GM18858 (cell line): Measurements from ENCODE around the gene BRSK2.

Experiments
- ATAC-seq: cut with Tn5 transposase; IDR thresholded peaks from one replicate; pipeline ENCODE4 v1.9.1; 2021; ENCODE audit not compliant: unreplicated experiment

The BRSK2 gene

DNA sequence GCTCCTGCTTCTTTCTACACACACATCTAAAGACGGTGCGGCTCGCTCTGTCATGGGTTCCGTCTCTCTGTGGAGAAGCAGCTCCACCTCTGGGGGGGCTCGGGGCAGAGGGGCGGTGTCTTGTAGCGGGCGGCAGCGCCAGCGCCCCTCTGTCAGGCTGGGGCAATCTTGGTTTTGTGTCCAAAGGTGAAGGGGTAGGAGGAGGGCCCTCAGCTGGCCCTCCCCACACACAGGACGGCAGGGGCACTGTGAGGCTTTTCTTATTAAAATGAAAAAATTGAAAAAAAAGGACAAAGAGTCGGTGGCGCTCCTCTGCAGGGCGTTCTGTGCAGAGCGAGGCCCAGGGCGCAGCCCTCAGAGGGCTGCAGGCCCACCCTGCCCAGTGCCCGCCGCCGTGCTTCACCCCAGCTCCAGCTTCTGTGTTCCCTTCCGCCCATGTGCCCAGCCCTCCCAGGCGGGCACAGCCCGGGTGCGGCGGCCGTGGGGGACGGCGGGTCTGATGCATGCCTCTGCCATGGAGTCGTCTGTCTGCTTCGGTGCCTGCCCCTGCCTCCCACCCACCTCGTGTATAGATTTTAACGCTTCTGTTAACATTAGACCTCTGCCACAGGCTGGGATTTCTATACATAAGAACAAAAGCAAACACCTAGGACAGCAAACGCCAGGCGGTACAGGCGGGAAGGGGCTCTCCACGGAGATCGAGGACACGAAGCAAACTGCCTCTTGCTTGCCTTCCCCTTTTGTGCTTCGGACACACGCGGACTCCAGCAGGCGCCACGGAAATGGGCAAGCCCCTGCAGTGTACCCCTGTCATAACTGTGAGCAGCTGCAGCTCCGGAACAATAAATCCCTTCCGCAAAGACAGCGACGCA, 72.3 kb downstream of the BRSK2 start:
- no peak for ATAC-seq

DNA sequence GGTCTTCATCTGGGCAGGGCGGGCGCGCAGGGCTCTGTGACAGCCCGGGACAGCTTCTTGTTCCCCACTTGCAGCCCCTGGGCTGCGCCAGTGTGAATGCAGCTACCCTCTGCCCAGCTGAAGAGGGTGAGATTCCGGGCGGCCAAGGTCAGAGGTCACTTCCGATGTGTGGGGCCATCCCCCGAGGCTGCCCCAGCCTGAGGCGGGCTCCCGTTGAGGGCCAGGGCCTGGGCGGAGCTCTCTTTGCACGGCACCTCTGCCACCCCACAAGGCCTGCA, 72.9 kb downstream of the BRSK2 start:
- no peak for ATAC-seq

DNA sequence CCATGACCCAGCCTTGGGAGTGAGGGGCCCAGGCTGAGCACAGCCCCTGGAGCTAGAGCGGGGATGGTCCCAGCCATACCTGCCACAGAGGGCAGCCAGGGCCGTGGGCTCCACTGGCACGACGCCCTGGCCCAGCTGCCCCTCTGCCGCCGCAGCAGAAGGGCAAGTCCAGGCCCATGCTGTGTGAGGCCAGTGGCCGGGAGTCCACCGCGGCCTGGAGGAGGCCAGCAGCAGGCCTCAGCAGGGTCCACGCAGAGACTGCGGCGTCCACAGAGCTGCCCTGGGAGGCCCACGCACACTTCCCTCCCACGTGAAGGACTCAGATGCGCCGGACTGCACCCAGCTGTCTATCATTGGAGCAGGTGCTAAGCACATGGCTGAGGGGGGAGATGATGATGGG, 73.3 kb downstream of the BRSK2 start:
- no peak for ATAC-seq

DNA sequence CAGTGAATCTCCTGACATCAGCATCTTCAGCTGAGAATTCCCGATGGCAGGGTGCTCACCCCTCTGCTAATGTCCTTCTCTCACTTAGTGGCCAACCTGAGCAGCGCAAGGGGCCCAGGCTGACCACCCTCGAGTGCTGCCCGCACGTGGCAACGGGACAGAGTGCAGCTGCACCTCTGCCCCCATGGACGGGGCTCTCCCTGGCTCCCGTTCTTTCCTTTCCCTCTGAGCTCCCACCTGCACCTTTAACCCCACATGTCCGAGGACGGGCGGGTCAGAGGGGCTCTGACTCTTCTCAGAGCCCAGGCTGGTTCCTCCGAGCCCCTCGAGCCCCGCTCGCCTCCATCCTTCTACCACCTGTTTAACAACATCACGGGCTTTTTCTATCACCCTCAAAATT, 77.0 kb downstream of the BRSK2 start:
- ATAC-seq, result no peak

DNA sequence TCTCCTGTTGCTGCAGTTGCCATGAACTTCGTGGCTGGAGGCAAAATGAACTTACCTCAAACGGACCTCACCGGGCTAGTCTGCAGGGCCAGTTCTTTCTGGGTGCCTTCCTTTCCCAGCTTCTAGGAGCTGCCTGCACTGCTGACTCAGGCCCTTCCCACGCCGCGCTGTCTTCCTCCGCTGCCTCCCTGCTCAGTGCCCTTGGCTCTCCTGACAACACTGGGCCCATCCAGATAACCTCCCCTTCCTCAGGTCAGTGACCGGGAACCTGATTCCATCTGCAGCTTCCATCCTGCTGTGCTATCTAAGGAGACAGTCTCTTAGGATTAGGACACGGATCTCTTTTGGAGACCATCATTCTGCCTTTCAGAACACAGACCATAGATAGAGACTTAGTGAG, 77.5 kb downstream of the BRSK2 start:
- ATAC-seq, result no peak

DNA sequence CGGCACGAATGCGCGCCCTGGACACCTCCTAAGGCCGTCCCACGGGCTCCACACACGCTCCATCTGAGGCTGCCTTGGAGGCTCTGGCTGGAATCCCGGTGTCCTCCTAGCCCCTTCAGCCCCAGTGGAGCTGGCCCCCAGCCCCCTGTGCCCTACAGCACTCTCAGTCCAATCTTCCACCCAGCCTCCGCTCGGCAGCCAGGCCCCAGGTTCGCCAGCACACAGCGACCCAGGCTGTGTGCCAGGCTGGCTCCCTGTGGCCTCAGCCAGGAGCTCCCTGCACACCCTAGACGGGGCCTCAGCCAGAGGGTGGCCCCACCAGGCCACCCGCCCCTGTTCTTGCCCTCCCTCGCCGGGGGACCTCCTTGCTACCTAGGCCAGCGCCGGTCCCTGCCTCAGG, 78.3 kb downstream of the BRSK2 start:
- no peak for ATAC-seq

DNA sequence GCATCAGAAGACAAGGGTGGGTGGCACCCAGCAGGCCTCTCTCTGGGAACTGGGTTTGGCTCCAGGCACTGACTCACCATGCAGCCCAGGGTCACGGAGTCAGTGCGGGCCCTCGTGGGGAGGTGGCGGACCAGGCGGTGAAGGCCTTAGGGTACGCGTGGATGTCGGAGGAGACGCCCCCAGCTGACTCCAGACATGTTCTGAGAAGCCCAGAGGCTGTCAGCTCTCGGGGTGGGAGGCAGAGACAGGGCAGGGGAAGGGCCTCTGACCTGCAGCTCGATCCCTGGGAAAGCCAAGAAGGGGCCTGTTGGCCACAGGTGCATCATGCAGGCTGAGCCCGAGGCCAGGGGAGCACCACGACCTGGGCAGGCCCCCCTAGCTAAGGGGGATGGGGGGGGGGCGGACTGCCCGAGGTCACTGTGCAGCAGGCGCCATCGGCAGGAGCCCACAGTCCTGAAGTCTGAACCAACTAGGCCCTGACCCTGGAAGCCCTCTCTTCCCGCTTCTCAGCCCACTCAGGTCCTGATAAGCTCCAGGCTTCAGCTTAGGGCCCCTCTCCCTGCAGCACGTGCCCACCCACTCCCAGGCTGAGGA, 78.8 kb downstream of the BRSK2 start:
- ATAC-seq, result no peak

DNA sequence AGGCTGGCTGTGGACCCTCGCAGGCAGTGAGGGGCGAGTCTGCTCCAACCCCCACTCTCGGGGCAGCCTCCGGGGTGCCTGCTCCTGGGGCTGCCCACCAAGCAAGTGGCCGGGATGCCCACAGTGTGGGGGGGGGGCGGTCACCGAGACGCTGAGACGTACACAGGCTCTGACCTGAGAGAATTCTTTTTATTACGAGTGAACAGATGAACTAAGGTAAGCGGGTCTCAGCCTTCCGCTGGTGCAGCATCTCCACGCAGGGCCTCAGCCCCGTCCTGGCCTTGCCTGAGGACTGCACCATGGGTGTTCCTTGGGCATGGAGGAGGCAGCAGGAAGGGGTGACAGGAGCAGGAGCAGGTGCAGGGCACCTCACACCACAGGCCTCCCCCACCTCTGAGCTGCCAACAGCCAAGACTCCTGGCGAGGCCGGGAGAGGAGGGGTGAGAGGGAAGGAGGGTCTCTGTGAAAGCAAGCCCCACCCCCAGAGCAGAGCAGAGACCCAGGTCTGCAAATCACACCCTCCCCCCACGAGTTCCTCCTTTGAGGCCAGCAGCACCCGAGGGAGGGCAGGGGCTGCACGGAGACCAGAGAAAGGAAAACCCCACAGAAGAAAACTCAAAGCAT, 79.7 kb downstream of the BRSK2 start:
- no peak for ATAC-seq

DNA sequence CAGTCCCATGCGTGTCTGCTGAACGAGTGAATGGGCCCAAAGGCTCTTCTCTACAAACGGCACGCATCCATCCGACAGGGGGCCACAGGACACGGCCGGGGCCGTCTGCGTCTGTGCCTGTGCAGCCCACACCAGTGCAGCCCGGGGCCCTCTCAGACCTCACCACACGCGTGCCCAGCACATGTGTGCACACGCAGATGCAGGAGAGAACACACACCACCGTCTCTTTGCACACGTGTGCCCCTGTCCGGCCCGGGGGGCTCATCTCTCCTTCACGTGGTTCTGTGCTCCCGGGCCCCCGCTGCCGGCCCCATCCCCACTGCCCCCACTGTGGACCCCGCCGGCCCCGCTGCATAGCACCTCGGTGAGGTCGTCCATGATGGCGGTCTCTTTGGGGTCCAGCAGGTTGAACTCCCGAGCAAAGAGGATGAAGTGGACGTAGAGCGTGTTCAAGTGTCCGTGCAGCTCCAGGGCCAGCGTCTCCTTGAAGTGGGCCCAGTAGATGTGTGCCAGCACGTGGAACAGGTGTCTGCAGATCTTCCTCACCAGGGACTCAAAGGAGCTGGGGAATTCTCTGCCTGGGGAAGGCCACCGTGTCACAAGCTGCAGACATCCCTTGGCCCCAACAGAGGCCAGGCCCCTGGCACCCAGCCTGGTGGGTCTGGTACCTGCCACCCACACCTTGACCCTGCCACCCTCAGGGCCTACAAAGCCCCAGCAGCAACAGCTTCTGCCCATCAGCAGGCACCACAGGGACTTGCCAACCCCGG, 80.4 kb downstream of the BRSK2 start:
- ATAC-seq, result no peak

DNA sequence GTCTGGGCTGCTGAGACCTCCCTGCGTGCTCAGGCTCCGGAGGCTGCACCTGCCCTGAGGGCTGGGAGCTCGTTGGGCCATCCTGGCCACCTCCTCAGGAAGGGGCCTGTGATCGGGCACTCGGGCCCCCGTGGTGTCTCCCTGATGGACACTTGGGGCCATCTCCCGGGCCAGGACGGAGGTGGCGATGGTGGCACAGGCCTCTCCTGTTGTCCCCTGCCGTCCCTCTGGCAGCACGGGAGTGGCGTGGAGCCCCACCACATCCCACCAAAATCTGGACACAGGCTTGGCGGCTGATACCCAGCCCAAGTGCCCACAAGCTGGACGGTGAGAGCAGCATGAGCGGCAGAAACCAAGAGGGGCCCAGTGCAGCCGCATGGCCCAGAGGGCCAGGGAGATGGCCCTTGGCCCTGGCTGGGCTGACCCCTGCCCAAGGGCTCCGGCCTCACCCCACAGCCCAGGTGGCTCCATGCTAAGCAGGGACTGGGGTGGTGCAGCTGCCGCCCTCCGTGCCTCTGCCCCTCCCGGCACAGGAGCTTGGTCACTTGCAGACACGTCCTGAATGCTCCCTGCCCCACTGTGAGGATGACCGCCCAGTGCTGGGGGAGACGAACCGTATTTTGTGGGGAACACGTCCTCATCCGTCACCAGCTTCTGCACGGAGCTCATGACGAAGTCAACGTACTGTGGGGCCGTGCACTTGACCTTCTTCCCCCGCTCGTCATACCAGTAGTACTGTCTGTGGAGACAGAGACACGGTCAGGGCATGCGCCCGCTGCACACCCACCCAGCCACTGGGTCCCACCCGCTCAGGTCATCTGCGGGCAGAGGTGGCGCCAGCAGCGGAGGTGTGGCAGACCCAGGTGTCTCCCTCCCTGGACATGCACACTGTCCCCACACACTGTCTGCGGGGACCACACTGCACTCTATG, 81.2 kb downstream of the BRSK2 start:
- no peak for ATAC-seq

DNA sequence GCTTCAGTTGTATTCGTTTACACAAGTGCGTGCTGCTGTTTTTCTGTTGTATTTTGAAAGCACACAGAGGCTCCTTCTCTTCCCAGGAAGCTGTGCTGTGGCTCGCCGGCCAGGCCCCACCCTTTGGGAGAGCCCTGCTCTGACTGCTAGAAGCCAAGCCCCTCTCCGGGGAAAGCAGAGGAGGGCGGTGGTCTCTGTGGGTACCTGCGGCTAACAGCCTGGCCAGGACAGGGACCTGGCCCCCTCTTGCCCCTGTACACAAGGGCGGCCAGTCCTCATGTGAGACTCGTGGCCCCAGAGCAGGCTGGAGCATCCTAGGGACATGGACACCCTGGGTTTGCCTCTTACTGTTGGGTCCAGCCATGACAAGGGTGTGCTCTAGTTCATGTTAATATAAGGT, 82.0 kb downstream of the BRSK2 start:
- no peak for ATAC-seq

DNA sequence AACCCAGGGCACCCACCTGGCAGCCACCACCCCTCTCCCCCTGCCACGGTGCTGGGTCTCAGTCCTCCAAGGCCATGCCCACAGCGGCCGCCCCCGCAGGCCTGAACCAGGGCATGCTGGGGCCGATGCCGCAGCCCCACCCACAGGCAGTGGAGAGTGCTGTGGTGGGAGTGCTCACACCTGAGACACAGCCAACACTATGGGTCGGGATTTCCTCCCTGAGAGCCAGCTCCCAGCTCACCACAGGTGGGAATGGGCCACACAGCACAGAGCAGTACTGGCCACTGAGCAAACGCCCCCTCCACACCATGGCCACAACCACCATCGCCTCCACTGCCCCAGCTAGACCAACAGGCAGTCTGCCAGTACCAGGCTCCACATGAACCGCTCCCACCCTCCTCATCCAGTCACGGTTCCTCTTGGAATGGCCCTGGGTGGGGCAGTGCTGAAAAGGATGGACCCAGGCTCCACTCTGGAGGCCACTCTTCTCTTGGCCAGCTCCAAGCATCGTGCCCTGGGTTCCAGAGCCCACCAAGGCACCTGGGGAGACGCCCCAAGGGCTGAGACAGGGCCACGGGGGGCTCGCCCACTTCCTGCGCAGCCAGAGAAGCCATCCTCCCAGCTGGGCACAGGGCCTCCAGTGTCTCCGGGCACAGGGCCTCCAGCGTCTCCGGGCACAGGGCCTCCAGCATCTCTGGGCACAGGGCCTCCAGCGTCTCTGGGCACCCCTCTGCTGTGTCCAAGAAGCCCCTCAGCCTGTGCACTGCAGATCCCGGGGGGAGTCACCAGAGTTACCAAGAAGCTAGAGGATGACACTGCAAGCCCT, 82.7 kb downstream of the BRSK2 start:
- no peak for ATAC-seq

DNA sequence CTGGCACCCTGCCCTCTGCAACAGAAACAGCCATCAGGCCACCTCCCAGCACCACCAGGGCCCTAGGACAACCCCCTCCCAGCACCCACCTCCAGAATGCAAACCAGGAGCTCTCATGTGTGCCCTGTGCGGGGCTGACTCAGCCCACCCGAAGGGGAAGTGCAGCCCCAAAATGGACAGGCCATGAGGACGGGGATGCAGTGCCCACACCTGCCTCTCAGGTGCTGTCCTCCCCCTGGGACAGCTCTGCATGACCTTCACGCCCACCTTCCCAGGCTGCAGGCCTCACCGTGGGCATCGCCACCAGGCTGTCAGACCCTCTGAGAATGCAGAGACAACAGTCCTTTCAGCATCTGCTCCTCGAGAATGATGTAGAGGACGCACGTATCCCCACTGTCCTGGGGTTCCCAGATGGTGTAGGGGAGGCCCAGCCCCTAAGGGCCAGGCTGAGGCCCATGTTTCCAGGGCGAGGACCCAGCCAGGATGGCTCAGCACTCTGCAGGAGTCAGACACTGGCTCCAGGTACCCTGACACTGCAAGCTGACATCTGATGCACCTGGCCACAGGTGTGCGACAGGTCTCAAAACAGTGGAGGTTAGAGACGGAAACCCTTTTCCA, 83.4 kb downstream of the BRSK2 start:
- no peak for ATAC-seq

DNA sequence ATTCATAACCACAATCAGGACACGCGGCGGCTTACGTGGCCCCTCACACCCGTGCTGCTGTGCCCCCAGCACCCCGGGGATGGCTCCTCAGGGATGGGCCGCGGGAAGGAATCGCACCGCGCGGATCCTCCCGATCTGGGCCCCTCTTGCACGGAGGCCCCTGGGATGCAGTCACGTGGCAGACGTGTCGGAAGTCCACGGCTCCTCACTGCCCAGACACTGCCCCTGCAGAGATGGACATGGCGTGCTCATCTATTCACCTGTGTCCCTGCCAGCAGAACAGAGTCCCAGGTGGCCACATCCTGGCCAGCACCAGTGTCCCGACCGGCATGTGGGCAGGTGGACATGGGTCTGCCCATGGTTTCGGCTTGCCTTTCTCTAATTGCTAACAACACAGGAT, 84.1 kb downstream of the BRSK2 start:
- ATAC-seq, result no peak

DNA sequence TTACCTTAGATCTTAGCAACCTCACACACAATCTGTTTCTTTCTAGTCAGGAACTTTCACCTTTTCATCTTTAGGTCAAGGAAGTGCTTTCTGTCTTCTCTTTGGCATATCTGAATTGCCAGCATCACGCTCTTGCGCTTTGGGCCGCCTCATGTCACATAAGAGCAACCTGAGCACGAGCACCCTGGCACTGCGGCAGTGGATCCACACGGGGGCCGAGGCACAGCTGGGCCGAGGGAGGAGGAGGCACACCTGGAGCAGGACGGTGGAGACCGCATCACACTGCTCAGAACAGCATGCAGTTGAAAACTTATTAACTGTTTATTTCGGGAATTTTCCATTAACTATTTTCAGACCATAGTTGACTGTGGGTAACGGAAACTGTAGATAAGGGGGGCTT, 86.1 kb downstream of the BRSK2 start:
- ATAC-seq, result no peak

DNA sequence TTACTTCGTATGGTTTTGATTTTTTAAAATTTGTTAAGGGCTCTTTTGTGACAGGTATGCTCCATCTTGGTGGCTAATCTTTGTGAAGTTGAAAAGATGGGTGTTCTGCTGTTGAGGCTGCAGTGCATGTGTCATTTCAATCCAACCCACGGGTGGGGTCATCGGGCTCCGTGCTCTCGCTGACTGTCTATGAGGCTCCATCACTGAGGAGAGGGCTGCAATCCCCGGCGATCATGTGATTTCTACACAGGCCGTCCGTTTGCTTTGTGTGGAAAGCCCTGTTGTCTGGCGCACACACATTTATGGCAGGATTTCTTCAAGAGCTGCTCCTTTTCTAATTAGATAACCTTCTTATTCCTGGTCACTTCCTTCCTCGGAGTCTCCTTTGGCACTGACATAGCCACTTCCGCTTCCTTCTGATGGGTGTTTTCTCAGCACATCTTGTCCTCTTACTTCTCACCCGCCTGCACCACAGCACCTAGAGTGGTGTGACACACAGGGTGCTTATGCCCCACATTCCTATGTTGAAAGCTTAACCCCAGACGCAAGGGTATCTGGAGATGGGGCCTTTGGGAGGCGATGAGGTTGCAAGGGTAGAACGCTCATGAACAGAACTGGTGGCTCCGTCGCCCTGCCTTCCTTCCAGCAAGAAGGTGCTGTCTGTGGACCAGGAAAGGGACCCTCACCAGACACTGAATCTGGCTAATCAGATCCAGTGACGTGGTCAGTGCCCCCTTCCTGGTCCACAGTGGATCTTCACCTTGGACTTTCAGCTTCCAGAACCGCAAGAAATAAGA, 87.4 kb downstream of the BRSK2 start:
- no peak for ATAC-seq

DNA sequence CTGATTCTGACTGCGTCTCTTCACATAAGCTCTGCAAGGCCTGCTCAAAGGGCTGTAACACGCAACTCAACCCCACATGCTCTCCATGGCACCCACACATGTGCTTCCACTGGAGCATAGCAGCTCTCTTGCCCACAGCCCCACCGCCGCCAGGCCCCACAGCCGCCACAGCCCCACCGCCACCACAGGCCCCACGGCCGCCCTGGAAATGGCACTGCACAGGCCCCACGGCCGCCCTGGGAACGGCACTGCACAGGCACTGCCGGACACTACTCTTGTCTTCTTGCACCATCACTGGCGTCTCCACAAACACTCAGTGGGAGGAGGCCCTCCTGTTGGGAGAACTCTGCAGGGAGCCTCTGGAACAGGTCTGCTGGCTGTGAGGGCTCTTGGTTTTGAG, 88.3 kb downstream of the BRSK2 start:
- no peak for ATAC-seq

DNA sequence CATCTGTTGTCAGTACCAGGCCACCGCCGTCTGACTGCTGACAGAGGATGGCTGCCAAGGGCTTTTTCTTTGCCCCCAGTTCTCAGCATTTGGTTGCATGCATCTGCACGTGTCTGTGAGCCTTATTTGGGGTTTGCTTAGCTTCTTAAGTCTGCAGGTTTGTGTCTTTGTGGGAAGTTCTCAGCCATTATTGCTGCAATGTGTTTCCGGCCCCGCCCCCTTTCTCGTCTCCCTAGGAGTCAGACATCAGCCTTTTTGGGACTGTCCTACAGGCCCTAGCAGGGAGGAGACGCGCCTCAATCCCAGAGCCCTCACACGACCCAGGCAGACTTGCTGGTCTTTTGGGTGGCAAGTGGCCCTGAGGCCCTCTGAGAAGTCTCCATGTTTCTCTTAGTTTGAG, 88.8 kb downstream of the BRSK2 start:
- ATAC-seq, result no peak
